Mesodermal cell (in vitro differentiated cells): ENCODE data around the gene NKX1-1.

ENCODE experiments used
- H3K27ac ChIP-seq: 2 replicates; pipeline ENCODE4 v1.7.0; 2013; ENCODE audit warnings: mild to moderate bottlenecking, low read depth, low read length, moderate library complexity; ENCODE audit not compliant: severe bottlenecking
- H3K36me3 ChIP-seq: 2 replicates; pipeline ENCODE4 v1.7.1; 2013; ENCODE audit warnings: mild to moderate bottlenecking, low read length, moderate library complexity; ENCODE audit not compliant: control insufficient read depth, insufficient read depth
- H3K4me1 ChIP-seq: one replicate; pipeline ENCODE4 v1.7.1; 2013; ENCODE audit warnings: mild to moderate bottlenecking, low read length; ENCODE audit not compliant: insufficient read depth, control insufficient read depth, poor library complexity, severe bottlenecking
- H3K4me3 ChIP-seq: 2 replicates; pipeline ENCODE4 v1.7.0; 2013; ENCODE audit warnings: low read length, control low read depth, mild to moderate bottlenecking; ENCODE audit not compliant: insufficient read depth, poor library complexity, severe bottlenecking; ENCODE audit errors: extremely low read depth
- H3K9me3 ChIP-seq: 2 replicates; pipeline ENCODE4 v1.7.1; 2013; ENCODE audit warnings: mild to moderate bottlenecking, low read length, moderate library complexity; ENCODE audit not compliant: control insufficient read depth
- WGBS, 2 experiments: methylation state at CpG; one replicate each; pipeline ENCODE4 v1.1.5; 2013; ENCODE audit warnings: missing lambda C conversion rate in 2 of 2; ENCODE audit not compliant: insufficient coverage in 2 of 2; 5-methylcytosine and 5-hydroxymethylcytosine counted together

NKX1-1 gene

GRCh38 chr4:1362046-1362445 lies 44.2 kb downstream of the NKX1-1 start:
- Histone ChIP-seq H3K4me3 (no peak overlapping the region), H3K9me3 (no peaks in the 10 kb centered on the region), H3K36me3 (peaks cover 30% of the 10 kb centered on the region), H3K4me1 (peaks cover 6% of the 10 kb centered on the region), H3K27ac (no peak overlapping the region)
- 91 to 100% methylated on average over 8 to 9 of the region's 10 CpGs for WGBS, 2 experiments

GRCh38 chr4:1361431-1361830 lies 44.8 kb downstream of the NKX1-1 start:
- H3K27ac ChIP-seq, result no peak overlapping the region
- H3K4me3 ChIP-seq, result no peak overlapping the region
- H3K36me3 ChIP-seq, result peaks cover 33% of the 10 kb centered on the region
- no peaks in the 10 kb centered on the region for H3K9me3 ChIP-seq
- 83 to 85% methylated on average over 16 to 17 of the region's 18 CpGs for WGBS, 2 experiments
- H3K4me1 ChIP-seq, result peaks cover 6% of the 10 kb centered on the region

- peaks cover 34% of the 10 kb centered on the region for H3K36me3 ChIP-seq
- 87 to 91% methylated on average over 24 to 28 of the region's 29 CpGs for WGBS, 2 experiments
- H3K4me3 ChIP-seq, result no peak overlapping the region
- peak overlapping the region; percentile 49 for H3K27ac ChIP-seq
- H3K9me3 ChIP-seq, result no peaks in the 10 kb centered on the region
- H3K4me1 ChIP-seq, result peaks cover 6% of the 10 kb centered on the region
Measured at GRCh38 chr4:1360423-1361283, 45.6 kb downstream of the NKX1-1 start.

GRCh38 chr4:1359976-1360375 lies 46.3 kb downstream of the NKX1-1 start:
- 92% methylated on average over 16 of the region's 16 CpGs for WGBS, 2 experiments

GRCh38 chr4:1359144-1359501 lies 47.1 kb downstream of the NKX1-1 start:
- Histone ChIP-seq H3K4me3 (no peak overlapping the region), H3K27ac (no peak overlapping the region), H3K4me1 (peaks cover 6% of the 10 kb centered on the region), H3K36me3 (peaks cover 40% of the 10 kb centered on the region), H3K9me3 (no peaks in the 10 kb centered on the region)
- WGBS, 2 experiments, result 94 to 100% methylated on average over 5 to 7 of the region's 14 CpGs

More at GRCh38 chr4:1359976-1360375, 46.3 kb downstream of the NKX1-1 start:
- Histone ChIP-seq H3K4me3 (no peak overlapping the region), H3K36me3 (peaks cover 39% of the 10 kb centered on the region), H3K27ac (peak overlapping the region; percentile 49), H3K9me3 (no peaks in the 10 kb centered on the region), H3K4me1 (peaks cover 6% of the 10 kb centered on the region)

GRCh38 chr4:1358421-1359143 lies 47.7 kb downstream of the NKX1-1 start:
- Histone ChIP-seq H3K9me3 (no peaks in the 10 kb centered on the region), H3K27ac (no peak overlapping the region), H3K4me1 (peaks cover 6% of the 10 kb centered on the region), H3K4me3 (no peak overlapping the region), H3K36me3 (peaks cover 42% of the 10 kb centered on the region)
- WGBS, 2 experiments, result 96% methylated on average over 38 of the region's 38 CpGs

GRCh38 chr4:1357356-1358248 lies 48.6 kb downstream of the NKX1-1 start:
- Histone ChIP-seq H3K36me3 (peaks cover 50% of the 10 kb centered on the region), H3K4me3 (no peak overlapping the region), H3K9me3 (no peaks in the 10 kb centered on the region), H3K4me1 (peaks cover 6% of the 10 kb centered on the region), H3K27ac (no peak overlapping the region)
- 91 to 94% methylated on average over 19 to 26 of the region's 27 CpGs for WGBS, 2 experiments

- 68 to 73% methylated on average over 22 to 24 of the region's 28 CpGs for WGBS, 2 experiments
Measured at GRCh38 chr4:1356181-1356998, 49.9 kb downstream of the NKX1-1 start.

GRCh38 chr4:1355378-1355777 lies 50.9 kb downstream of the NKX1-1 start:
- no peaks in the 10 kb centered on the region for H3K9me3 ChIP-seq
- WGBS, 2 experiments, result 92% methylated on average over 6 to 14 of the region's 14 CpGs
- H3K4me1 ChIP-seq, result peaks cover 2% of the 10 kb centered on the region
- H3K27ac ChIP-seq, result no peak overlapping the region
- no peak overlapping the region for H3K4me3 ChIP-seq
- H3K36me3 ChIP-seq, result peaks cover 48% of the 10 kb centered on the region

More at GRCh38 chr4:1356181-1356998, 49.9 kb downstream of the NKX1-1 start:
- H3K4me3 ChIP-seq, result no peak overlapping the region
- peaks cover 53% of the 10 kb centered on the region for H3K36me3 ChIP-seq
- H3K9me3 ChIP-seq, result no peaks in the 10 kb centered on the region
- no peak overlapping the region for H3K27ac ChIP-seq
- H3K4me1 ChIP-seq, result peaks cover 6% of the 10 kb centered on the region

GRCh38 chr4:1354983-1355275 lies 51.3 kb downstream of the NKX1-1 start:
- peaks cover 49% of the 10 kb centered on the region for H3K36me3 ChIP-seq
- H3K9me3 ChIP-seq, result no peaks in the 10 kb centered on the region
- WGBS, 2 experiments, result 91 to 97% methylated on average over 15 of the region's 18 CpGs
- H3K4me1 ChIP-seq, result no peaks in the 10 kb centered on the region
- H3K4me3 ChIP-seq, result no peak overlapping the region
- H3K27ac ChIP-seq, result no peak overlapping the region
